ENCODE data around the gene ANKMY1.

DNA sequence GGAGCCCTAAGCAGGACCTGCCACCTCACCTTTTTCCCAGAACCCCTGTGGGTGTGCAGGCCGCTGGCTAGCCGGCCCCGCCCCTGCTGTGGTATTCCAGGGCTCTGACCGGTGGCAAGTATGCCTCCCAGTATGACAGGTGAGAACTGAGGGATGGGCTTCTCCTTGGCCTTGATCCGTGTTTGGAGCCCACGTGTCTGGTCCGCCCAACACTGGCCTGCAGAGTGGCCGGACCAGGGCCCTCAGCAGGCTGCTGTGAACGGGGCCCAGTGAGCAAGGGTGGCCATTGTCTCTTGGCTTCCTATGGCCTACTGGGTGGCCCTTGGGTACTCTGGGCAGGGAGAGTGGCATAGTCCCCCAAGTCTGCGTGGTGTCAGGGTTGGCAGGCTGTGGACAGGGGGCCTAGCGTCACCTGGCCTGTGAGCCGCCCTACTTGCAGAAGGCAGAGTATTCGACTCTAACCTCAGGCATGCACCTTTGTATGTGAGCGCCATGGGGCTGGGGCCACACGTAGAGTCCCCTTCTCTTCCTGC is 12.3 kb upstream of the ANKMY1 start:
- TF ChIP-seq, protein P1, sequence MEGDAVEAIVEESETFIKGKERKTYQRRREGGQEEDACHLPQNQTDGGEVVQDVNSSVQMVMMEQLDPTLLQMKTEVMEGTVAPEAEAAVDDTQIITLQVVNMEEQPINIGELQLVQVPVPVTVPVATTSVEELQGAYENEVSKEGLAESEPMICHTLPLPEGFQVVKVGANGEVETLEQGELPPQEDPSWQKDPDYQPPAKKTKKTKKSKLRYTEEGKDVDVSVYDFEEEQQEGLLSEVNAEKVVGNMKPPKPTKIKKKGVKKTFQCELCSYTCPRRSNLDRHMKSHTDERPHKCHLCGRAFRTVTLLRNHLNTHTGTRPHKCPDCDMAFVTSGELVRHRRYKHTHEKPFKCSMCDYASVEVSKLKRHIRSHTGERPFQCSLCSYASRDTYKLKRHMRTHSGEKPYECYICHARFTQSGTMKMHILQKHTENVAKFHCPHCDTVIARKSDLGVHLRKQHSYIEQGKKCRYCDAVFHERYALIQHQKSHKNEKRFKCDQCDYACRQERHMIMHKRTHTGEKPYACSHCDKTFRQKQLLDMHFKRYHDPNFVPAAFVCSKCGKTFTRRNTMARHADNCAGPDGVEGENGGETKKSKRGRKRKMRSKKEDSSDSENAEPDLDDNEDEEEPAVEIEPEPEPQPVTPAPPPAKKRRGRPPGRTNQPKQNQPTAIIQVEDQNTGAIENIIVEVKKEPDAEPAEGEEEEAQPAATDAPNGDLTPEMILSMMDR (IDR thresholded peaks at IDR 0.05) = no peak
- no peak for TF ChIP-seq POLR2A (IDR thresholded peaks at IDR 0.05)
